Stimulated activated CD4-positive, alpha-beta T cell treated with anti-CD3 and anti-CD28 coated beads, Interleukin-4, amount 100 ng/mL, for 24 hours (primary cell): ENCODE measurements around the gene ADIG.

Experiments
- DNase-seq: peaks from one replicate; pipeline ENCODE4 v3.0.0-alpha.2; 2020

The ADIG gene

GRCh38 chr20:38603286-38603685, 22.3 kb downstream of the ADIG start:
- DNase-seq: no peak

GRCh38 chr20:38604873-38605303, 23.9 kb downstream of the ADIG start:
- no peak for DNase-seq

GRCh38 chr20:38607351-38607750, 26.4 kb downstream of the ADIG start:
- no peak for DNase-seq

GRCh38 chr20:38608188-38608587, 27.2 kb downstream of the ADIG start:
- no peak for DNase-seq

GRCh38 chr20:38609815-38610214, 28.8 kb downstream of the ADIG start:
- no peak for DNase-seq

- DNase-seq: no peak
Measured at GRCh38 chr20:38610521-38610920, 29.5 kb downstream of the ADIG start.

GRCh38 chr20:38612751-38613515, 31.9 kb downstream of the ADIG start:
- no peak for DNase-seq

- DNase-seq: no peak
Measured at GRCh38 chr20:38615283-38615682, 34.3 kb downstream of the ADIG start.

- no peak for DNase-seq
Measured at GRCh38 chr20:38616457-38616856, 35.5 kb downstream of the ADIG start.

GRCh38 chr20:38617011-38617829, 36.2 kb downstream of the ADIG start:
- DNase-seq: no peak

- DNase-seq: no peak
Measured at GRCh38 chr20:38617830-38618196, 36.8 kb downstream of the ADIG start.

GRCh38 chr20:38620441-38620840, 39.4 kb downstream of the ADIG start:
- no peak for DNase-seq

- DNase-seq: no peak
Measured at GRCh38 chr20:38623061-38623460, 42.1 kb downstream of the ADIG start.

- no peak for DNase-seq
Measured at GRCh38 chr20:38624084-38624483, 43.1 kb downstream of the ADIG start.

- no peak for DNase-seq
Measured at GRCh38 chr20:38625896-38626295, 44.9 kb downstream of the ADIG start.

- no peak for DNase-seq
Measured at GRCh38 chr20:38626921-38627659, 46.1 kb downstream of the ADIG start.

GRCh38 chr20:38628580-38629470, 47.8 kb downstream of the ADIG start:
- no peak for DNase-seq

- DNase-seq: no peak
Measured at GRCh38 chr20:38629979-38630378, 49.0 kb downstream of the ADIG start.

- DNase-seq: no peak
Measured at GRCh38 chr20:38630727-38631126, 49.7 kb downstream of the ADIG start.

- DNase-seq: no peak
Measured at GRCh38 chr20:38631155-38632022, 50.4 kb downstream of the ADIG start.

- DNase-seq: peak; percentile 66
Measured at GRCh38 chr20:38633577-38634093, 52.6 kb downstream of the ADIG start.
